HepG2 (cell line): ENCODE measurements around the gene YPEL5. TPM values are rescaled to one million over a fixed set of nuclear protein-coding genes. Genes with fewer than 3 reads are reported as not detected.

Experiments
- ATAC-seq: fragments of 200-7000 bp; cut with Tn5 transposase; 3 replicates; pipeline ENCODE4 v1.9.1; 2020; ENCODE audit warnings: mild to moderate bottlenecking, moderate library complexity
- BruUV-seq: library from RNA; stranded (reverse); fragments of 400-500 nt; replicated peaks from 2 replicates; lab custom pipeline; 2021; lab: Mats Ljungman, UMichigan
- CTCF ChIA-PET: fragments of 300-600 bp; formaldehyde crosslinking; extraction: SDS; loops from one replicate; lab custom pipeline; 2021; ENCODE audit warnings: low total read pairs, inconsistent platforms, low intra/inter-chr PET ratio; lab: Yijun Ruan, JAX
- POLR2A ChIA-PET: fragments of 350-600 bp; sonication (Branson Sonifier 250); formaldehyde crosslinking; loops from one replicate; lab custom pipeline; 2020; ENCODE audit warnings: antibody characterized with exemption, inconsistent platforms; lab: Yijun Ruan, JAX
- DNase-seq: peaks from one replicate; pipeline ENCODE4 v3.0.0-alpha.2; 2015; ENCODE audit warnings: low spot score
- FAIRE-seq: peaks from 3 replicates; lab custom pipeline; 2011; peaks lifted over from hg19 to GRCh38; lab: Jason Lieb, UNC
- H2AFZ ChIP-seq: one replicate; pipeline ENCODE4 v1.6.1; 2011; ENCODE audit warnings: low read length, inconsistent platforms
- H3K27ac ChIP-seq: fragments of 300-600 bp; 3 replicates; pipeline ENCODE4 v1.8.0; 2011; ENCODE audit warnings: mixed run types, mild to moderate bottlenecking, mixed read lengths, low read length, inconsistent platforms; ENCODE audit not compliant: insufficient read depth; ENCODE audit errors: extremely low read length
- H3K27me3 ChIP-seq, 2 experiments: fragments of 200-600 bp in 1 of 2; 2 replicates in 1 of 2; 3 replicates in 1 of 2; pipeline versions ENCODE4 v1.6.0 to v1.8.0; 2011; ENCODE audit warnings: low read length in 2 of 2, mild to moderate bottlenecking in 2 of 2, moderate library complexity in 2 of 2, inconsistent platforms in 1 of 2; ENCODE audit not compliant: insufficient read depth in 2 of 2, control insufficient read depth in 1 of 2
- H3K36me3 ChIP-seq, 2 experiments: fragments of 200-600 bp in 1 of 2; replicated peaks in 1 of 2; 2 replicates in 1 of 2; 3 replicates in 1 of 2; pipeline versions ENCODE4 v1.5.1 to v1.8.0; 2011; ENCODE audit warnings: low read length in 2 of 2, inconsistent platforms in 1 of 2; ENCODE audit not compliant: insufficient read depth in 2 of 2, control insufficient read depth in 1 of 2
- H3K4me1 ChIP-seq: 2 replicates; pipeline ENCODE4 v1.5.1; 2012; ENCODE audit warnings: low read length, inconsistent platforms; ENCODE audit not compliant: insufficient read depth
- H3K4me2 ChIP-seq: 2 replicates; pipeline ENCODE4 v1.6.0; 2011; ENCODE audit warnings: low read depth, low read length, inconsistent platforms
- H3K4me3 ChIP-seq, 3 experiments: fragments of 200-600 bp in 1 of 3; sonication (generic), shearing (Covaris generic) in 1 of 3; replicated peaks in 1 of 3; 2 replicates each; pipeline ENCODE4 v1.5.1; 2011 to 2016; ENCODE audit warnings: low read length in 3 of 3, inconsistent platforms in 2 of 3, low read depth in 2 of 3, mild to moderate bottlenecking in 2 of 3, control low read depth in 1 of 3, mixed read lengths in 1 of 3; ENCODE audit not compliant: insufficient read depth in 1 of 3
- H3K79me2 ChIP-seq: one replicate; pipeline ENCODE4 v1.6.1; 2011; ENCODE audit warnings: low read length, inconsistent platforms; ENCODE audit not compliant: insufficient read depth
- H3K9ac ChIP-seq: 2 replicates; pipeline ENCODE4 v1.6.0; 2011; ENCODE audit warnings: mild to moderate bottlenecking, low read depth, low read length, inconsistent platforms; ENCODE audit not compliant: insufficient read depth
- H3K9me3 ChIP-seq: 2 replicates; pipeline ENCODE4 v1.5.1; 2012; ENCODE audit warnings: mild to moderate bottlenecking, low read length
- H4K20me1 ChIP-seq: 2 replicates; pipeline ENCODE4 v1.6.0; 2011; ENCODE audit warnings: inconsistent platforms, mild to moderate bottlenecking, low read length, moderate library complexity; ENCODE audit not compliant: insufficient read depth
- AHDC1 ChIP-seq: sonication (generic); formaldehyde crosslinking; IDR thresholded peaks from 2 replicates; pipeline ENCODE4 v1.5.1; 2020; ENCODE audit warnings: mild to moderate bottlenecking, missing genetic modification reagents, borderline replicate concordance
- E2F1 ChIP-seq: sonication (generic); formaldehyde crosslinking; IDR thresholded peaks from 2 replicates; pipeline ENCODE4 v1.5.0; 2020; ENCODE audit warnings: missing genetic modification reagents
- GATA4 ChIP-seq: sonication (generic); IDR thresholded peaks from 2 replicates; pipeline ENCODE4 v1.6.1; 2016; ENCODE audit warnings: antibody characterized with exemption, low read depth, borderline replicate concordance
- MAFG ChIP-seq: sonication (generic); formaldehyde crosslinking; IDR thresholded peaks from 2 replicates; pipeline ENCODE4 v1.5.1; 2020; ENCODE audit warnings: mild to moderate bottlenecking, missing genetic modification reagents
- NFAT5 ChIP-seq: sonication (generic); formaldehyde crosslinking; IDR thresholded peaks from 2 replicates; pipeline ENCODE4 v1.4.0; 2020; ENCODE audit warnings: missing genetic modification reagents
- NR0B2 ChIP-seq: sonication (generic); formaldehyde crosslinking; IDR thresholded peaks from 2 replicates; pipeline ENCODE4 v1.4.0; 2020; ENCODE audit warnings: mild to moderate bottlenecking, missing genetic modification reagents
- POLR2A ChIP-seq, 2 experiments: IDR thresholded peaks; 2 replicates each; pipeline ENCODE4 v1.6.1; 2011; ENCODE audit warnings: low read depth in 2 of 2, low read length in 2 of 2, mild to moderate bottlenecking in 1 of 2, moderate library complexity in 1 of 2; ENCODE audit not compliant: insufficient read depth in 1 of 2
- RELA ChIP-seq: sonication (generic); formaldehyde crosslinking; IDR thresholded peaks from 2 replicates; pipeline ENCODE4 v1.4.0; 2020; ENCODE audit warnings: missing genetic modification reagents
- ZBTB3 ChIP-seq: sonication (generic); formaldehyde crosslinking; IDR thresholded peaks from 2 replicates; pipeline ENCODE4 v1.4.0; 2020; ENCODE audit warnings: low read depth, mild to moderate bottlenecking, moderate library complexity, missing genetic modification reagents, borderline replicate concordance
- ZNF317 ChIP-seq: sonication (generic); formaldehyde crosslinking; IDR thresholded peaks from 2 replicates; pipeline ENCODE4 v1.5.0; 2020; ENCODE audit warnings: mild to moderate bottlenecking, missing genetic modification reagents
- ZNF501 ChIP-seq: sonication (generic); formaldehyde crosslinking; IDR thresholded peaks from 2 replicates; pipeline ENCODE4 v1.5.1; 2020; ENCODE audit warnings: mild to moderate bottlenecking, moderate library complexity, missing genetic modification reagents
- WGBS: methylation state at CpG from one replicate; pipeline ENCODE4 v1.1.6; 2017; ENCODE audit warnings: low lambda C conversion rate; 5-methylcytosine and 5-hydroxymethylcytosine counted together
- in situ Hi-C: cut with HindIII; loops from 2 replicates; pipeline ENCODE4 v1.10.0; 2017; ENCODE audit warnings: low pct_unique_long_range_greater_than_20kb; ENCODE audit not compliant: extremely low pct_ligation_motif_present
- intact Hi-C: fragments of 100-400 bp; cut with micrococcal nuclease; formaldehyde crosslinking; loops from one replicate; pipeline ENCODE4 v1.10.0; 2022; ENCODE audit not compliant: unreplicated experiment
- polyA plus RNA-seq, 8 experiments: library from polyadenylated mRNA; depleted of rRNA in 3 of 8; stranded (reverse) in 7 of 8; unstranded in 1 of 8; fragments of >200 nt; fragmentation: Illumina TruSeq in 4 of 8; extraction: Trizol in 4 of 8; gene quantifications; 2 replicates each; pipeline versions ENCODE4 v1.2.1 to v1.2.3, GENCODE V29; 2011 to 2016; ENCODE audit warnings: low read depth in 4 of 8, missing spikeins in 1 of 8, mixed read lengths in 1 of 8; ENCODE audit not compliant: insufficient read depth in 1 of 8
- total RNA-seq, 5 experiments: library from RNA; depleted of rRNA; stranded (reverse); fragments of >200 nt; fragmentation: Illumina TruSeq; extraction: Trizol; gene quantifications; 2 replicates each; pipeline ENCODE4 v1.2.3, GENCODE V29; 2016; ENCODE audit warnings: low read depth in 1 of 5

YPEL5 gene
- total and polyA plus RNA-seq, 2 of the 13 experiments (the other 11 are each of a cell fraction or from before 2014, with no cell fraction given), result 12.7 to 49.7 TPM

GRCh38 chr2:30165617-30166016, 18.8 kb downstream of the YPEL5 start (continued):
- TF ChIP-seq NFAT5 (CRISPR knock-in tag), result no peak

GRCh38 chr2:30172627-30173026, 25.8 kb downstream of the YPEL5 start:
- intact Hi-C loops (no loop called here), in situ Hi-C loops (no loop called here)
- ChIA-PET CTCF (no interaction called here), POLR2A (no interaction called here)
- Histone ChIP-seq H3K4me1 (no peaks in the 10 kb centered on the region), H3K27ac (no peak overlapping the region), H3K4me3 (no peak overlapping the region), H3K4me2 (no peak overlapping the region), H3K9ac (no peak overlapping the region), H3K79me2 (no peaks in the 10 kb centered on the region), H3K9me3 (no peaks in the 10 kb centered on the region), H2AFZ (no peak overlapping the region), H3K27me3 (peaks cover 1 to 16% of the 10 kb centered on the region in 2 experiments; a peak in 2 of 5 replicates), H3K36me3 (no peaks in the 10 kb centered on the region), H4K20me1 (no peaks in the 10 kb centered on the region)
- BruUV-seq, result no TSS peak
- WGBS, result 92% methylated on average over 1 of the region's 1 CpG
- ATAC-seq (no peak), DNase-seq (no peak), FAIRE-seq (no peak)
- TF ChIP-seq ZNF501 (CRISPR knock-in tag), result no peak
- TF ChIP-seq POLR2A (IDR thresholded peaks at IDR 0.05; ENCODE audit: insufficient read depth in 1 of 2, low read depth in 2 of 2, low read length in 2 of 2), result no peak
- no peak for TF ChIP-seq ZBTB3 (CRISPR knock-in tag)
- no peak for TF ChIP-seq GATA4
- no peak for TF ChIP-seq RELA (CRISPR knock-in tag)
- TF ChIP-seq MAFG, result no peak
- TF ChIP-seq AHDC1 (CRISPR knock-in tag), result no peak
- no peak for TF ChIP-seq ZNF317 (CRISPR knock-in tag)
- no peak for TF ChIP-seq NR0B2 (CRISPR knock-in tag)
- TF ChIP-seq E2F1, result no peak
